Heart left ventricle (tissue), 13 donors: ENCODE results near the gene CHAT.

Source experiments
- CTCF ChIP-seq, 12 donors: fragments of 200-600 bp; sonication (generic) in 4 of 12; IDR thresholded peaks; one replicate each; pipeline versions ENCODE4 v1.5.0 to v1.8.0; 2018 to 2022; ENCODE audit warnings: antibody characterized with exemption in 12 of 12, mild to moderate bottlenecking in 5 of 12
- POLR2A ChIP-seq, 2 donors: fragments of 450-650 bp; IDR thresholded peaks; one replicate each; pipeline ENCODE4 v1.6.1; 2017; ENCODE audit warnings: antibody characterized with exemption in 2 of 2, mild to moderate bottlenecking in 2 of 2, moderate library complexity in 2 of 2
- donor health status: ischemic (EF 13 %, LVEDD 7.1; RV severe dilation, severe dysfunction).
- donor health status: DM: no; HTN: yes; CAD: no.
- donor health status: DM: no; HTN: no; CAD: no.
- donor health status: ischemic (EF 25% LVEDD 6.9; RV normal size, moderate dysfunction).
- donor health status: ischemic (EF 25% LVEDD 5.7; RV mildly dilated, moderate dysfunction).
- donor health status: ischemic (EF 35%, LVEDD 5.7; RV mildly dilated, moderate dysfunction).
- donor health status: nonischemic (EF 11% LVEDD 7.7; RV severe dilation, severe dysfunction).
- donor health status: DM: yes; HTN: yes; CAD: no.
- donor health status: PGD.
- donor health status: ischemic (EF 29% LVEDD 5.4; RV normal size, mild dysfunction).
- donor health status: nonischemic (EF 23%, LVEDD 6.1; RV moderate dilation, normal function).

GRCh38 chr10:49656845-49657493 lies 43.1 kb downstream of the CHAT start:
- TF ChIP-seq CTCF (IDR thresholded peaks at IDR 0.05) (no peak), POLR2A (IDR thresholded peaks at IDR 0.05) (no peak)
